Right lobe of liver (tissue), 4 donors: ENCODE data around the gene CFAP61.

Experiments used
- CTCF ChIP-seq, 4 donors: fragments of 200-600 bp in 3 of 4; fragments of 450-650 bp in 1 of 4; IDR thresholded peaks; one replicate each; pipeline versions ENCODE4 v1.5.1 to v1.8.0; 2016 to 2022; ENCODE audit warnings: antibody characterized with exemption in 4 of 4, mild to moderate bottlenecking in 2 of 4
- POLR2A ChIP-seq: fragments of 450-650 bp; IDR thresholded peaks from one replicate; pipeline ENCODE4 v1.6.1; 2017; ENCODE audit warnings: antibody characterized with exemption, mild to moderate bottlenecking
- donor health status: DM: no; HTN: no; CAD: no.
- donor health status: DM: no; HTN: no; CAD: no.
- donor health status: DM: no; HTN: yes; CAD: no.

- TF ChIP-seq POLR2A = no peak
- TF ChIP-seq CTCF (IDR thresholded peaks at IDR 0.05) = no peak
Measured at GRCh38 chr20:20092827-20093226, 40.5 kb downstream of the CFAP61 start.
